Body of pancreas (tissue), 4 donors: Measurements from ENCODE around the gene PRDX6. TPM values are rescaled to one million over a fixed set of nuclear protein-coding genes. Genes with fewer than 3 reads are reported as not detected.

Experiments
- ATAC-seq: fragments of 150-250 bp; one replicate; pipeline ENCODE4 v1.9.1; 2016
- DNase-seq, 4 donors: peaks; one replicate each; pipeline ENCODE4 v3.0.0-alpha.2; 2019
- H3K27ac ChIP-seq, 4 donors: fragments of 200-600 bp; sonication (generic); 1 replicate in 3 of 4; 2 replicates in 1 of 4; pipeline versions ENCODE4 v1.5.1 to v1.6.1; 2016 to 2019; ENCODE audit warnings: mild to moderate bottlenecking in 1 of 4, mixed read lengths in 1 of 4, moderate library complexity in 1 of 4
- H3K27me3 ChIP-seq, 2 donors: fragments of 200-600 bp; sonication (generic); one replicate each; pipeline ENCODE4 v1.6.0; 2016; ENCODE audit warnings: mild to moderate bottlenecking in 1 of 2
- H3K36me3 ChIP-seq, 2 donors: fragments of 200-600 bp; sonication (generic); replicated peaks in 1 of 2; 2 replicates each; pipeline ENCODE4 v1.5.1; 2016; ENCODE audit warnings: low read depth in 2 of 2; ENCODE audit not compliant: insufficient read depth in 1 of 2
- H3K4me1 ChIP-seq: fragments of 200-600 bp; sonication (generic); one replicate; pipeline ENCODE4 v1.6.0; 2016
- H3K4me3 ChIP-seq, 2 donors: fragments of 200-600 bp; sonication (generic); 1 replicate in 1 of 2; 2 replicates in 1 of 2; pipeline ENCODE4 v1.5.1; 2016 to 2019
- H3K9me3 ChIP-seq, 3 donors: fragments of 200-600 bp; sonication (generic); 1 replicate in 2 of 3; 2 replicates in 1 of 3; pipeline ENCODE4 v1.5.1; 2016
- POLR2A ChIP-seq, 3 donors: fragments of 450-650 bp; IDR thresholded peaks; one replicate each; pipeline ENCODE4 v1.6.1; 2016; ENCODE audit warnings: antibody characterized with exemption in 3 of 3, mild to moderate bottlenecking in 2 of 3
- WGBS, 2 donors: methylation state at CpG; one replicate each; pipeline ENCODE4 v1.1.5; 2017; 5-methylcytosine and 5-hydroxymethylcytosine counted together
- intact Hi-C: fragments of 100-400 bp; cut with DNase I; formaldehyde crosslinking; loops from one replicate; pipeline ENCODE4 v1.15.1; 2023
- total RNA-seq, 2 donors: library from RNA; depleted of rRNA; stranded (reverse); fragments of >200 nt; gene quantifications; one replicate each; pipeline ENCODE4 v1.1.0, GENCODE V29; 2016
- TF ChIP-seq, protein P1 (sequence below), 7 experiments: fragments of 450-650 bp in 4 of 7; fragments of 200-600 bp in 3 of 7; sonication (generic) in 3 of 7; IDR thresholded peaks; one replicate each; pipeline ENCODE4 v1.5.1; 2016 to 2019; ENCODE audit warnings: antibody characterized with exemption in 7 of 7

PRDX6 gene
- total RNA-seq, 2 donors from 2014 or later = 64.1 to 222 TPM

DNA sequence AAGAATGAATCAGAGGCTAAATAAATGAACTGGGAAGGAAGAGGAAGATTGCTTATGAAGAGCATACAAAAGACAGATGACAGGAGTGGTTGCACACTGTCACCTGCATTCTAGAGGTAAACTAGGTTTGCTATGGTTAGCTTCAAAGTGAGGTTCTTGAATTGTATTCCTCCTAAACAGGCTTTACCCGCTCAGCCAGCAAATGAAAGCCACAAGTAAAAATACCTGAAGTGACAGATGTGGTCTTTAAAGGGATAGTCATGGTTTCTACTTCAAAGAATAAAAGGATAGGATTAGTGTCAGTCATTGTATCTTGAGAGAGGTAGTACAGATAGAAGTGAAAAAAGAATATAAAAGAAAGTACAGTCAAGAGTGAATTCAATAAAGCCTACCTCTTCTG, 32.4 kb upstream of the PRDX6 start:
- intact Hi-C loops = no loop called here
- WGBS, 2 donors = 85 to 92% methylated on average over 1 of the region's 1 CpG
- Histone ChIP-seq H3K36me3 (no peaks in the 10 kb centered on the region), H3K4me3 (no peak overlapping the region), H3K27ac (no peak overlapping the region), H3K9me3 (no peaks in the 10 kb centered on the region), H3K4me1 (no peaks in the 10 kb centered on the region), H3K27me3 (no peaks in the 10 kb centered on the region)
- DNase-seq (no peak), ATAC-seq (no peak)
- TF ChIP-seq, protein P1, sequence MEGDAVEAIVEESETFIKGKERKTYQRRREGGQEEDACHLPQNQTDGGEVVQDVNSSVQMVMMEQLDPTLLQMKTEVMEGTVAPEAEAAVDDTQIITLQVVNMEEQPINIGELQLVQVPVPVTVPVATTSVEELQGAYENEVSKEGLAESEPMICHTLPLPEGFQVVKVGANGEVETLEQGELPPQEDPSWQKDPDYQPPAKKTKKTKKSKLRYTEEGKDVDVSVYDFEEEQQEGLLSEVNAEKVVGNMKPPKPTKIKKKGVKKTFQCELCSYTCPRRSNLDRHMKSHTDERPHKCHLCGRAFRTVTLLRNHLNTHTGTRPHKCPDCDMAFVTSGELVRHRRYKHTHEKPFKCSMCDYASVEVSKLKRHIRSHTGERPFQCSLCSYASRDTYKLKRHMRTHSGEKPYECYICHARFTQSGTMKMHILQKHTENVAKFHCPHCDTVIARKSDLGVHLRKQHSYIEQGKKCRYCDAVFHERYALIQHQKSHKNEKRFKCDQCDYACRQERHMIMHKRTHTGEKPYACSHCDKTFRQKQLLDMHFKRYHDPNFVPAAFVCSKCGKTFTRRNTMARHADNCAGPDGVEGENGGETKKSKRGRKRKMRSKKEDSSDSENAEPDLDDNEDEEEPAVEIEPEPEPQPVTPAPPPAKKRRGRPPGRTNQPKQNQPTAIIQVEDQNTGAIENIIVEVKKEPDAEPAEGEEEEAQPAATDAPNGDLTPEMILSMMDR (IDR thresholded peaks at IDR 0.05) = no peak
- TF ChIP-seq POLR2A (IDR thresholded peaks at IDR 0.05) = no peak

DNA sequence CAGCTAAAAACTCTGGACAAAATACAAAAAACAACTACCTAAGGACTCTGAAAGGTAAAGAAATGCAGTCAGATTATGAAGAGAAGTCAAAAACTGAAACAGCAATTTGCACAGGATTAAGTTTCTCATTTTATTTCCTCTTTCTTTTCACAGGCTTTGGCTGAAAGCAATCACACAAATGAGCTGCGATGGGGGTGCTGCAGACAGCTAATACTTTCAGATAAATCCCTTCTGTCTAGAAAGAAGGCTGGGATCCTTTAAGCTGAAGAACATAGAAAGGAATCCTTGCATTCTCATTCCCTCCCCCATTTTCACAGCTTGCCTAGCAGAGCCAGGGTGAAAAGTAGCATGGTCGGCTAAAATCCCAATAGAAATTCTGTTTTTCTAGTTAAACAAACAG, 32.0 kb upstream of the PRDX6 start:
- no peak for ATAC-seq
- DNase-seq = no peak
- no peaks in the 10 kb centered on the region for H3K36me3 ChIP-seq
- no peak overlapping the region for H3K27ac ChIP-seq
- no peaks in the 10 kb centered on the region for H3K27me3 ChIP-seq
- H3K4me3 ChIP-seq = no peak overlapping the region
- no peaks in the 10 kb centered on the region for H3K4me1 ChIP-seq
- intact Hi-C loops = no loop called here
- H3K9me3 ChIP-seq = no peaks in the 10 kb centered on the region
- TF ChIP-seq, protein P1 (IDR thresholded peaks at IDR 0.05) = no peak
- TF ChIP-seq POLR2A (IDR thresholded peaks at IDR 0.05) = no peak
- 82 to 87% methylated on average over 2 of the region's 2 CpGs for WGBS, 2 donors

DNA sequence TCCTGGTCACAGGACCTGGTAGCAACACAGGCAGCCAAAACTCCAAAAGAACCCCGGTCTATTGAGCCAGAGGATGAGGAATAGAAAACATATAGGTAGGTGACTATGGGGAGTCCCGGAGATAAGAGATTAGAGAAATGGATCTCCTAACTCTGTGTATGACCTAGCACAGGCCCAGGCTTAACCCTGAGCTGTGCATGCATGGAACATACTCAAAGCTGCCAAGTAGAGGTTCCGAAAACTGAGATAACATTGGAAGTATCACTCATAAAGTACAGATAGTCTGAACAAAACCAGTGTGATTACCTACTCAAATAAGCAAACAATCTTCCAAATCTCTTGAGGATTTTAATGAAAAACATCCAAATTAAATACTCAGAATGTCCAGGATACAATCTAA, 31.5 kb upstream of the PRDX6 start:
- DNase-seq (no peak), ATAC-seq (no peak)
- Histone ChIP-seq H3K27ac (no peak overlapping the region), H3K36me3 (no peaks in the 10 kb centered on the region), H3K9me3 (no peaks in the 10 kb centered on the region), H3K27me3 (no peaks in the 10 kb centered on the region), H3K4me3 (no peak overlapping the region), H3K4me1 (no peaks in the 10 kb centered on the region)
- intact Hi-C loops = no loop called here
- TF ChIP-seq, protein P1 (IDR thresholded peaks at IDR 0.05) = no peak
- WGBS, 2 donors = 69 to 74% methylated on average over 3 of the region's 3 CpGs

DNA sequence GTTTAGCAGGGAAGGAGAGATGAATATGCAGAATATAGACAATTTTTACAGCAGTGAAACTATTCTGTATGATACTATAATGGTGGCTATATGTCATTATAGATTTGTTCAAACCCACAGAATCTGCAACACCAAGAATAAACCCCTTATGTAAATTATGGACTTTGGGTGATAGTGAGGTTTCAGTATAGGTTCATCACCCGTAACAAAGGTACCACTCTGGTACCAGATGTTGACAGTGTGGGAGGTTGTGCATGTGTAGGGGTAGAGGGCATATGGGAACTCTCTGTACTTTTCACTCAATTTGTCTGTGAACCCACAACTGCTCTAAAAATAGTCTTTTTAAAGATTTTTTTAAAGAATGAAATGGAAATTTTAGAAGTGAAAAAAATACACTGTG, 29.9 kb upstream of the PRDX6 start:
- Histone ChIP-seq H3K27ac (no peak overlapping the region), H3K9me3 (no peaks in the 10 kb centered on the region), H3K4me1 (peaks cover 10% of the 10 kb centered on the region), H3K36me3 (no peaks in the 10 kb centered on the region), H3K27me3 (no peaks in the 10 kb centered on the region), H3K4me3 (no peak overlapping the region)
- TF ChIP-seq POLR2A (IDR thresholded peaks at IDR 0.05) = no peak
- TF ChIP-seq, protein P1 (IDR thresholded peaks at IDR 0.05) = no peak
- DNase-seq (no peak), ATAC-seq (no peak)
- WGBS, 2 donors = 92 to 96% methylated on average over 1 of the region's 1 CpG
- intact Hi-C loops = no loop called here

DNA sequence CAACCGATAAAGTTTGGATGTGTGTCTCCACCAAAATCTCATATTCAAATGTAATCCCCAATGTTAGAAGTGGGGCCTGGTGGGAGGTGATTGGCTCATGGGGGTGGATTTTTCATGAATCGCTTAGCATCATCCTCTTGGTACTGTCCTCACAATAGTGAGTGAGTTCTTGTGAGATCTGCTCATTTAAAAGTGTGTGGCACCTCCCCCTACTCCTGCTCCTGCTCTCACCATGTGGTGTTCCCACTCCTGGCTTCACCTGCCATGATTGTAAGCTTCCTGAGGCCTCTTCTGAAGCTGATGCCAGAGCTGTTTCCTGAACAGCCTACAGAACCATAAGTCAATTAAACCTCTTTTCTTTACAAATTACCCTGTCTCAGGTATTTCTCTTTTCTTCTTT, 28.2 kb upstream of the PRDX6 start:
- no peak for DNase-seq
- ATAC-seq = no peak
- H3K27ac ChIP-seq = no peak overlapping the region
- no peak for TF ChIP-seq POLR2A (IDR thresholded peaks at IDR 0.05)
- TF ChIP-seq, protein P1 (IDR thresholded peaks at IDR 0.05) = no peak
- intact Hi-C loops = no loop called here
- H3K36me3 ChIP-seq = no peaks in the 10 kb centered on the region
- no peak overlapping the region for H3K4me3 ChIP-seq
- H3K27me3 ChIP-seq = no peaks in the 10 kb centered on the region
- peaks cover 16% of the 10 kb centered on the region for H3K4me1 ChIP-seq
- 74 to 82% methylated on average over 2 of the region's 2 CpGs for WGBS, 2 donors
- no peaks in the 10 kb centered on the region for H3K9me3 ChIP-seq
